Skeletal muscle tissue (tissue), 4 donors: ENCODE data around the gene SLC49A3. TPM values are rescaled to one million over a fixed set of nuclear protein-coding genes. Genes with fewer than 3 reads are reported as not detected.
A peak's percentile ranks its signal among the peaks of the same experiment; 100 is the strongest.
"Not testable (repeated sequence)": the region's sequence is repeated elsewhere in the genome, so short reads cannot be mapped to it uniquely, and the experiment has no call there.

Source experiments
- H3K27ac ChIP-seq: one replicate; pipeline ENCODE4 v1.7.0; 2013; ENCODE audit warnings: mild to moderate bottlenecking, low read depth, low read length, inconsistent platforms
- H3K27me3 ChIP-seq, 3 donors: one replicate each; pipeline ENCODE4 v1.7.0; 2013; ENCODE audit warnings: low read length in 3 of 3; ENCODE audit not compliant: control insufficient read depth in 3 of 3, insufficient read depth in 3 of 3
- H3K36me3 ChIP-seq, 3 donors: one replicate each; pipeline ENCODE4 v1.7.0; 2013; ENCODE audit warnings: low read length in 3 of 3; ENCODE audit not compliant: control insufficient read depth in 3 of 3, insufficient read depth in 3 of 3
- H3K4me1 ChIP-seq, 3 donors: one replicate each; pipeline ENCODE4 v1.7.0; 2013; ENCODE audit warnings: low read length in 3 of 3, mild to moderate bottlenecking in 3 of 3; ENCODE audit not compliant: control insufficient read depth in 3 of 3, insufficient read depth in 3 of 3
- H3K4me3 ChIP-seq, 3 donors: one replicate each; pipeline ENCODE4 v1.7.0; 2013; ENCODE audit warnings: low read length in 3 of 3
- H3K9ac ChIP-seq, 3 donors: one replicate each; pipeline ENCODE4 v1.7.0; 2013; ENCODE audit warnings: low read length in 3 of 3, mild to moderate bottlenecking in 3 of 3, moderate library complexity in 2 of 3, low read depth in 1 of 3
- H3K9me3 ChIP-seq, 3 donors: one replicate each; pipeline ENCODE4 v1.7.0; 2013; ENCODE audit warnings: low read length in 3 of 3; ENCODE audit not compliant: control insufficient read depth in 3 of 3
- total RNA-seq: library from RNA; depleted of rRNA; stranded (reverse); fragments of >200 nt; gene quantifications from one replicate; pipeline ENCODE4 v1.2.3, GENCODE V29; 2014
- donor health status: Osteomylitis.

SLC49A3 gene
- total RNA-seq, 1 donor from 2014 or later: 4.2 TPM

DNA sequence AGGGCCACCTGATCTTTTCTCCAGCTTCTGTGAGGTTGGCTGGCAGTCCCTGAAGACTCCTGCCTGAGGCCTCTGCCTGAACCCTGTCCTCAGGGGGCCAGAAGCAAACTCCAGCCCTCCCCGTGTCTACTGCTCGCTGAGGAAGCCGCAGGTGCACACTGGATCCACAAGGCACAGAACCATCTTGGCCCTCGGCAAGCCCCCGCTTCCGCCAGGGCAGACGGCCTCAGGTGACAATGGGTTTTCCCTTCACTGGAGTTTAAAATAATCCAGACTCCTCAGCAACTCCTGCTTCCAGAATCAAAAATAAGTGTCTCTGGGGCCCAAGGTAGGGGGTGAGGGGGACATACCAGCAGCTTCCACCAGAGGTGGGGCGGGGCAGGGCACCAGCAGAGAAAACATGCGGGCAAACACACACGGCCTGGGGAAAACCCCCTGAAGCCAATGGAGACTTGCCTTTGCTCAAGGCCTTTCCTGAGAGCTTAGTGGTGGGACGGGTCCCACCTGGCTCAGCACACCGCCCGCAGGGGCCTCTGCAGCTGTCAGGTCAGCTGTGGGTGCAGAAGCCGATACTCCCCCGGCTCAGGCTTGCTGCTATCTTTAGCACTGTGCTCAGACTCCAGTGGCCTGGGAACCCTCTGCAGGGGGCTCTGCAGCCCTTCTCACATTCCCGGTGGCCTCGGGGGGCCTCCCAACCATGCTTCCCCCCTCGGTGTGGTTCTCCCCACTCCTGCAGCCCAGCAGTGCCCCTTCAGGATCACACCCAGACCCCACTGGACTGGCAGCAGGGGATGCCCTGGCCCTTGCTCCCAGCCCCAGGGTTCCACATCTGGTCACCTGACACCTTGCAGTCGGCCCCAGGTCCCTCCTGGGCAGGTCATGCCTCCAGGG is 12.7 kb downstream of the SLC49A3 start:
- Histone ChIP-seq H3K9me3 (no peaks in the 10 kb centered on the region), H3K4me3 (peak overlapping the region; percentile 35 to 91 (median 82)), H3K27ac (peak overlapping the region; percentile 95), H3K27me3 (peaks cover 0 to 17% (median 8%) of the 10 kb centered on the region in 3 donors), H3K36me3 (peaks cover 12 to 18% (median 17%) of the 10 kb centered on the region in 3 donors), H3K4me1 (peaks cover 50 to 69% (median 52%) of the 10 kb centered on the region in 3 donors), H3K9ac (peak overlapping the region; percentile 94 to 97 (median 97))

DNA sequence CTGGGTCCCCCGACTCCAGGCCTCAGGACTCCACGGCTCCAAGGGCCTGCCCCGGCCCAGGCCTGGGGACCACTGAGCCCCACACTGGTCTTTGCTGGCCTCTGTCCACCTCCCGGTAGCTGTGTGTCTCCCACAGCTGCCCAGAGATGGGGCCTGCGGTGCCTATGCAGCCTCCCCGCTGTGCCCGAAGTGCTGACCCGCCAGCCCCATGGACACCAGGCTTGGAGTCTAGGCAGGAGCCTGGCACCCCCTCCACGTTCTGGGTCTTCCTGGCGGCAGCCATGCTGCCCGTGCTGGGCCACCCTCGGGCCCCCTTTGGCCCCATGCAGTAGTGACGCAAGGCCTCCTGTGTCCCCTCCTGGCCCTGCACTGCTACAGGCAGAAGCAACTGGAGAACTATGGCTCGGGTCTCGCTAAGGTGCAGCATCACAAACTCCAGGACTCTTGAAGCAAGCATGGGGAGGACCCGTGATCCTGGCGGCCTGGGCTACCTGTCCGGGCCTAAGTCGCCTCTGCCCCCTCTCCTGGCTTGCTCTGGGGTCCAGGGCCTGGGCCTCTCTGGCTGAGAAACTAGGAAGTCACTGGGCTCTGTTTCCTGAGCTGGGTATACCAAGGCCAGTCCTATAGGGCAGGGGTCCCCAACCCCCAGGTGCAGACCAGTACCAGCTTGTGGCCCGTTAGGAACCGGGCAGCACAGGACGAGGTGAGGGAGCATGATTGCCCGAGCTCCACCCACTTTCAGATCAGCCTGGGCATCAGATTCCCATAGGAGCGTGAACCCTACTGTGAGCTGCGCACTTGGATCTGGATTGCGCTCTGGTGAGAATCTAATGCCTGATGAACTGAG is 13.7 kb downstream of the SLC49A3 start:
- H3K36me3 ChIP-seq: peaks cover 18 to 22% (median 19%) of the 10 kb centered on the region in 3 donors
- peak overlapping the region; percentile 94 to 97 (median 97) for H3K9ac ChIP-seq
- no peaks in the 10 kb centered on the region for H3K9me3 ChIP-seq
- peaks cover 0 to 16% (median 7%) of the 10 kb centered on the region in 3 donors for H3K27me3 ChIP-seq
- H3K4me1 ChIP-seq: peaks cover 42 to 60% (median 45%) of the 10 kb centered on the region in 3 donors
- peak overlapping the region; percentile 82 to 91 (median 88) for H3K4me3 ChIP-seq
- H3K27ac ChIP-seq: peak overlapping the region; percentile 95

DNA sequence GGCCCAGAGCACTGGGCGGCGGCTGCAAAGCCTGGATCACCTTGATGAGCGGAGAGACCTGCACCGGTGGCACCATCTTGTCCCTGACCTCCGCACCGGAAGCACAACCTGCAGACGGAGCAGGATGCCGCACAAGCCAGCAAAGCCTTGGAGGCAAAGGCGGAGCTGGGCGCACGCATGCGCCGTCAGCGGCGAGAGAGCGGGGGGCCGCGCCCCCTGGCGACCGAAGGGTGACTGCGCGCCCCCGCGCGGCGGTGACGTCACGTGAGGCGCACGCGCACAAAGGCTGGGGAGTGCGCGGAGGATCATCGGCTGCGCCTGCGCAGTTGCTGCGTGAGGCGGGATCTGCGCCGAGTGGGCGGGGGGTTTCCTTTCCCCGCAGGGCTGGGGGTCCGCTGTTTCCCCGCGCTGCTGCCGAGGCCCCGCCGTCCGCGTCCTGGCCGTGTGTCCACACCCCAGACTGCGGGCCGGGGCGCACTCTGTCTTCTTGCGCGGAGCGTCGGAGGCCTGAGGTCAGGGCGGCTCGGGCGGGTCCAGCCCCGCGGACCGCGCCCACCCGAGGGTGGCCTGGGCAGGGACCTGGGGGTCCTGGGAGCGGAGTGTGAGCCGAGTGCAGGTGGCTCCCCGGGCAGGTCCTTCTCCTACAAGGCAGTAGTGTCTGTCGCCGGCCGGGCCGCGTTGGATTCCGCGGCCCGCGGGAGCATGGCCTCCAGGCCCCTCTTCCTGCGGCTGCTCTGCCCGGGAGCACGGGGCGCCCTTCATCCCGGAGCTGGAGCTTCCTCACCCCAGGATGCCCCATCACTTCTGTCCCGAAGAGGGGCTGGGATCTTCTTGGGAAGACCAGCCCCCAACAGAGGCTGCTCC is 14.5 kb downstream of the SLC49A3 start, which contains the start of the genes ATP5ME and MYL5:
Gene ATP5ME (minus strand): TSS at position 105 of the 864 bp plus-strand sequence. CDS start 29 bp downstream, at position 76.
Gene MYL5 (plus strand): TSS at position 371 of the 864 bp plus-strand sequence. CDS start 3,485 bp downstream, outside the sequence.
- Histone ChIP-seq H3K4me1 (peaks cover 42 to 53% (median 44%) of the 10 kb centered on the region in 3 donors), H3K9ac (peak within 1 kb of the TSS; percentile 94 to 97 (median 97))

DNA sequence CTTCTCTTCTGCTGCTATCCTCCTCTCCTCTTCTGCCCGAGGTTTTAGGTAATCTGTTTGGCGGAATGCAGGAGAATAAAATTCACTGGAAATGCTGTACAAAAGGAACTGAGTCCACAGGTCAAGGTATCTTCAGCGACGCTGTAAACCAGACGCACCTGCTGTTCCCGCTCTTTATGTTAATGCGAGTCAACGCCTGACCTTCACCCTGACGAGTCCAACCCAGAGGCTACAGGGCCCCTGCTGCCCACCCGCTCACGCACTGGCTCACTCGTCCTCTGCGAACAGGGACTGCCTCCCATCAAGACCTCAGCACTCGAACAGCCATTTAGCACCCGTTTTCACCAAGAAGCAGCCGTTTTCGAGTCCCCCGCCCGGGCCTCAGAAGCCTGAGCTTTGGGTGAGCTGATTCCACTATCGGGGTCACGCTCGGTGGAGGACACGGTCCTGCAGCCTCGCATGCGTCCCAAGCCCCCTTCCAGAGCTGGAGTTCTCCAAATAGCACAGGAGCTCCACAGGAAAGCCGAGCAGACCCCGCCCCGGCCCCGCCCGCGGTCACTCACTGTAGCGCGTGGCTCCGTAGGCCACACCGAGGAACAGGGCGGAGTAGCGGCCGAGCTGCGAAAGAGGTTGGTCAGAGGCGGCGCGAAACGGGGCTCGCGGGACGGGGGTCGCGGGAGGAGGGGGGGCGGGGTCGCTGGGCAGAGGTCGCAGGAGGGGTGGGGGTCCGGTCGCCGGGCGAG is 15.4 kb downstream of the SLC49A3 start:
- Histone ChIP-seq H3K4me3 (peak overlapping the region; percentile 89 to 91 (median 90)), H3K27me3 (no peaks in the 10 kb centered on the region), H3K9me3 (no peaks in the 10 kb centered on the region), H3K27ac (no peak overlapping the region), H3K36me3 (peaks cover 18 to 22% (median 19%) of the 10 kb centered on the region in 3 donors), H3K9ac (peak overlapping the region; percentile 69 to 90 (median 87)), H3K4me1 (peaks cover 42 to 46% (median 44%) of the 10 kb centered on the region in 3 donors)

More for the DNA sequence above, 14.5 kb downstream of the SLC49A3 start, which contains the start of the genes ATP5ME and MYL5:
- Histone ChIP-seq H3K9me3 (no peaks in the 10 kb centered on the region), H3K27me3 (peaks cover 0 to 8% (median 1%) of the 10 kb centered on the region in 3 donors), H3K27ac (peak within 1 kb of the TSS; percentile 95), H3K4me3 (peak within 1 kb of the TSS; percentile 89 to 91 (median 90)), H3K36me3 (peaks cover 18 to 22% (median 19%) of the 10 kb centered on the region in 3 donors)

DNA sequence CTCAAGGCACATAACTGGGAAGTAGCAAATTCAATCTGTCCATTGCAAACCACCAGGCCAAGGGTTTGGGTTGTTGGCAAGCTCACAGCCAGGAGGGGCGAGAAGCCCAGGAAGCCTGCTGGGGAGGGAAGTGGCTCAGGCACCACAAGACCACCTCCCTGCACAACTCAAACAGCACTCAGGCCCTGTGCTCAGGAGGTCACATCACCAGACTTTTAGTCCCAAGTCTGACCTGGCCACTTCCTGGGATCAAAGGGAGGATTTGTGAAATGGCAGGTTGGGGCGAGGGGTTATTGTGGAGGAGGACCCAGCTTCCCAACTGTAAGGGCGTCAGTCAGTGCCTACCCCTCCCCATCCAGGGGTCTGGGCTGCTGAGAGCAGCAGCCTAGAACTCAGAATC is 17.2 kb downstream of the SLC49A3 start:
- Histone ChIP-seq H3K4me3 (no peak overlapping the region), H3K9me3 (no peaks in the 10 kb centered on the region), H3K9ac (no peak overlapping the region), H3K4me1 (peaks cover 26 to 29% (median 28%) of the 10 kb centered on the region in 3 donors), H3K27ac (no peak overlapping the region), H3K36me3 (peaks cover 18 to 22% (median 19%) of the 10 kb centered on the region in 3 donors), H3K27me3 (peaks cover 3 to 11% (median 7%) of the 10 kb centered on the region in 3 donors)

DNA sequence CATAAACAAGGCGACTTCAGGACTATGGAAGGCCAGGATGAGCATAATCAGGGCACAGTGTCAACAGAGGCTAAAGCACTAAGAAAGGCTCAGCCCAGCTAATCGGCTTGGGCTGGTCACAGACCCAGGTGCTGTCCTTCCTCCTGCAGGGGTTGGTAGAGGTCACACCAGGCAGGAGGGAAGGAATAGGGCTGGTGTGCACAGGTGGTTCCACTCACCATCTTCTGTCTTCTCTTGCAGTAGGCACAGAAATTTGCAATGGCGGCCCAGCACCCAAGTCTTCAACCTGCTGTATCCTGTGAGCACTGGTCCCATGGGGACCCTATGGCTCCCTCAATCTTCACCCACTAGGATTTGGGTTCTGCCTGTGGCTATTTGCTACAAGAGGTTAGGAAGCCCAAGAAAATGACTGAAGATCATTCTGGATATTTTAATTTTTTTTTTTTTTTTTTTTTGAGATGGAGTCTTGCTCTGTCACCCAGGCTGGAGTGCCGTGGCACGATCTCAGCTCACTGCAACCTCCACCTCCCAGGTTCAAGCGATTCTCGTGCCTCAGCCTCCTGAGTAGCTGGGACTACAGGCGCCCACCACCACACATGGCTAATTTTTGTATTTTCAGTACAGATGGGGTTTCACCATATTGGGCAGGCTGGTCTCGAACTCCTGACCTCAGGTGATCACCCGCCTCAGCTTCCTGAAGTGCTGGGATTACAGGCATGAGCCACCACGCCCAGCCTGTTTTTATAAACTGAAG is 19.0 kb downstream of the SLC49A3 start:
- not testable (repeated sequence) for H3K9me3 ChIP-seq, H3K9ac ChIP-seq, H3K27ac ChIP-seq, H3K4me3 ChIP-seq
- Histone ChIP-seq H3K36me3 (peaks cover 18 to 22% (median 19%) of the 10 kb centered on the region in 3 donors), H3K4me1 (peaks cover 8 to 11% (median 10%) of the 10 kb centered on the region in 3 donors), H3K27me3 (peaks cover 12 to 26% (median 23%) of the 10 kb centered on the region in 3 donors)

DNA sequence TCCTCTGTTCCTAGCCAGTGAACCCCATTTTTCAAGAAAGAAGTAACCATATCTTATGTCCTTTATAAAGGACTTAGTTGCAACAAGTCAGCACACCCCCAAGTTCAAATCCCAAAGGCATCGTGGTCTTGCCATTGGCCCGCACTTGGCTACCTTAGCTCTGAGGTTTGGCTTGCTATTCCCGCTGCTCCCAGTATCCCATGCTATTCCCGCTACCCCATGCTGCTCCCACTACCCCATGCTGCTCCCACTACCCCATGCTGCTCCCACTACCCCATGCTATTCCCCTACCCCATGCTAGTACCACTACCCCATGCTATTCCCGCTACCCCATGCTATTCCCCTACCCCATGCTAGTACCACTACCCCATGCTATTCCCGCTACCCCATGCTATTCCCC is 20.7 kb downstream of the SLC49A3 start:
- Histone ChIP-seq H3K27me3 (peaks cover 28 to 42% (median 34%) of the 10 kb centered on the region in 3 donors), H3K36me3 (peaks cover 18 to 22% (median 19%) of the 10 kb centered on the region in 3 donors)
- H3K27ac ChIP-seq, H3K9ac ChIP-seq, H3K9me3 ChIP-seq, H3K4me1 ChIP-seq, H3K4me3 ChIP-seq: not testable (repeated sequence)

DNA sequence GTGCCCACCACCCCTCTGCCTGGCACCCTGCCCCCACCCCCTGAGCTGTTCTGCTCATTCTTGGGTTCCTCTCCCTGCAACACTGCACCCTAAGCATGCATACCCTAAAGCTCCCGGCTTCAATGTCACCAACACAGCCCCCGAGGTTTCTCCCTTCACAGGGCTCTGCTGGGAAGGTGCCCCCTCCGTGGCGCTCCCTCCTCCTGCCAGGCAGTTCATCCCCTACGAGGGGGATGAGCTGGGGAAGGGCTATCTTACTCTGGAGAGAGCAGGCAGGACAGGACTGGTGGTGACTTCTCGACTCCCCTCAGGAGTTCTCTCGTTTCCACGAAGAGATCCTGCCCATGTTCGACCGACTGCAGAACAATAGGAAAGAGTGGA is 21.4 kb downstream of the SLC49A3 start:
- Histone ChIP-seq H3K27me3 (peaks cover 34 to 49% (median 37%) of the 10 kb centered on the region in 3 donors), H3K9ac (no peak overlapping the region), H3K4me1 (no peaks in the 10 kb centered on the region), H3K9me3 (no peaks in the 10 kb centered on the region), H3K27ac (no peak overlapping the region), H3K36me3 (peaks cover 15 to 18% (median 17%) of the 10 kb centered on the region in 3 donors), H3K4me3 (no peak overlapping the region)
